Glutamatergic neuron (in vitro differentiated cells): ENCODE results near the gene CLEC16A. TPM values are rescaled to one million over a fixed set of nuclear protein-coding genes. Genes with fewer than 3 reads are reported as not detected.

Experiments used
- DNase-seq: peaks from one replicate; pipeline ENCODE4 v3.0.0; 2022
- H3K27ac Mint-ChIP-seq: one replicate; pipeline ENCODE4 v1.8.0; 2020; ENCODE audit warnings: mild to moderate bottlenecking, mixed read lengths, inconsistent platforms; ENCODE audit not compliant: unreplicated experiment
- H3K27me3 Mint-ChIP-seq: one replicate; pipeline ENCODE4 v1.8.0; 2020; ENCODE audit warnings: mild to moderate bottlenecking, moderate library complexity, mixed read lengths, inconsistent platforms; ENCODE audit not compliant: unreplicated experiment
- H3K36me3 Mint-ChIP-seq: one replicate; pipeline ENCODE4 v1.8.0; 2020; ENCODE audit warnings: mild to moderate bottlenecking, mixed read lengths, inconsistent platforms; ENCODE audit not compliant: unreplicated experiment
- H3K4me1 Mint-ChIP-seq: one replicate; pipeline ENCODE4 v1.8.0; 2020; ENCODE audit warnings: mild to moderate bottlenecking, low read depth, mixed read lengths, inconsistent platforms; ENCODE audit not compliant: unreplicated experiment
- H3K4me3 Mint-ChIP-seq: one replicate; pipeline ENCODE4 v1.8.0; 2020; ENCODE audit warnings: mild to moderate bottlenecking, mixed read lengths, inconsistent platforms; ENCODE audit not compliant: unreplicated experiment
- H3K9me3 Mint-ChIP-seq: one replicate; pipeline ENCODE4 v1.8.0; 2020; ENCODE audit warnings: mild to moderate bottlenecking, moderate library complexity, mixed read lengths, inconsistent platforms; ENCODE audit not compliant: unreplicated experiment
- CTCF ChIP-seq: fragments of 200-600 bp; sonication (generic); IDR thresholded peaks from one replicate; pipeline ENCODE4 v1.5.0; 2021; ENCODE audit not compliant: partially characterized antibody, unreplicated experiment
- long read RNA-seq: library from polyadenylated mRNA; unstranded; transcript quantifications from one replicate; pipeline ENCODE4 v2.0.0, GENCODE V29; 2020; ENCODE audit not compliant: unreplicated experiment
- total RNA-seq: library from RNA; stranded (reverse); fragmentation: NEBNext Ultra II Directional; extraction: Animal tissue kit (Norgen Biotek cat#: 25700); gene quantifications from one replicate; pipeline ENCODE4 v1.2.1, GENCODE V29; 2021; ENCODE audit not compliant: unreplicated experiment

CLEC16A gene
- total RNA-seq = 43.0 TPM
- long read RNA-seq, partial matches to known transcripts = 1 of 3 reads
- long read RNA-seq, other reads (novel, unspliced or antisense) = 2 of 3 reads

GRCh38 chr16:10944249-10945064 is at the start of gene CLEC16A:
TSS of gene CLEC16A (plus strand) at chr16:10944564. CDS start at chr16:10944718, 154 bp downstream.
- DNase-seq = peak; percentile 97
- Mint-ChIP-seq H3K4me1 (peaks cover 35% of the 10 kb centered on the region), H3K36me3 (peaks cover 3% of the 10 kb centered on the region), H3K27me3 (peaks cover 7% of the 10 kb centered on the region), H3K27ac (peak within 1 kb of the TSS; percentile 33), H3K9me3 (peaks cover 17% of the 10 kb centered on the region), H3K4me3 (peak within 1 kb of the TSS; percentile 91)
- TF ChIP-seq CTCF = peak; percentile 43

GRCh38 chr16:10895053-10895946 is 49.1 kb upstream of the CLEC16A start:
- H3K27me3 Mint-ChIP-seq = peaks cover 6% of the 10 kb centered on the region
- H3K4me1 Mint-ChIP-seq = no peaks in the 10 kb centered on the region
- DNase-seq = no peak

GRCh38 chr16:10896165-10896564 is 48.2 kb upstream of the CLEC16A start:
- Mint-ChIP-seq H3K4me3 (no peak overlapping the region), H3K9me3 (peaks cover 3% of the 10 kb centered on the region), H3K27me3 (peaks cover 6% of the 10 kb centered on the region), H3K4me1 (no peaks in the 10 kb centered on the region), H3K36me3 (no peaks in the 10 kb centered on the region), H3K27ac (no peak overlapping the region)
- no peak for DNase-seq
- no peak for TF ChIP-seq CTCF

More at GRCh38 chr16:10895053-10895946, 49.1 kb upstream of the CLEC16A start:
- Mint-ChIP-seq H3K9me3 (peaks cover 3% of the 10 kb centered on the region), H3K4me3 (no peak overlapping the region), H3K36me3 (no peaks in the 10 kb centered on the region), H3K27ac (no peak overlapping the region)
- no peak for TF ChIP-seq CTCF

GRCh38 chr16:10896723-10897122 is 47.6 kb upstream of the CLEC16A start:
- Mint-ChIP-seq H3K27ac (no peak overlapping the region), H3K4me3 (no peak overlapping the region), H3K9me3 (peaks cover 3% of the 10 kb centered on the region), H3K4me1 (no peaks in the 10 kb centered on the region), H3K36me3 (no peaks in the 10 kb centered on the region), H3K27me3 (peaks cover 6% of the 10 kb centered on the region)
- no peak for DNase-seq
- TF ChIP-seq CTCF = no peak
